Endodermal cell (in vitro differentiated cells): ENCODE results near the gene AQP12A. TPM values are rescaled to one million over a fixed set of nuclear protein-coding genes. Genes with fewer than 3 reads are reported as not detected.

Experiments used
- DNase-seq: peaks from one replicate; pipeline ENCODE4 v3.0.0-alpha.2; 2017
- H3K27ac ChIP-seq: 2 replicates; pipeline ENCODE4 v1.5.1; 2013; ENCODE audit warnings: mild to moderate bottlenecking, low read depth, low read length, moderate library complexity
- H3K27me3 ChIP-seq: 2 replicates; pipeline ENCODE4 v1.6.1; 2013; ENCODE audit warnings: mild to moderate bottlenecking, low read length, moderate library complexity; ENCODE audit not compliant: insufficient read depth, control insufficient read depth, poor library complexity, severe bottlenecking
- H3K36me3 ChIP-seq: 2 replicates; pipeline ENCODE4 v1.7.0; 2013; ENCODE audit warnings: mild to moderate bottlenecking, low read length, moderate library complexity; ENCODE audit not compliant: control insufficient read depth, insufficient read depth
- H3K4me1 ChIP-seq: one replicate; pipeline ENCODE4 v1.7.0; 2013; ENCODE audit warnings: low read length; ENCODE audit not compliant: control insufficient read depth, insufficient read depth
- H3K4me3 ChIP-seq: 2 replicates; pipeline ENCODE4 v1.5.1; 2013; ENCODE audit warnings: mild to moderate bottlenecking, low read length, moderate library complexity
- H3K9ac ChIP-seq: 2 replicates; pipeline ENCODE4 v1.6.1; 2013; ENCODE audit warnings: mild to moderate bottlenecking, low read length, moderate library complexity; ENCODE audit not compliant: poor library complexity, severe bottlenecking; ENCODE audit errors: extremely low read depth
- H3K9me3 ChIP-seq: 2 replicates; pipeline ENCODE4 v1.6.1; 2013; ENCODE audit warnings: mild to moderate bottlenecking, low read length, moderate library complexity; ENCODE audit not compliant: control insufficient read depth
- H3K27ac Mint-ChIP-seq: 2 replicates; pipeline ENCODE4 v1.8.0; 2020; ENCODE audit warnings: mixed read lengths
- H3K27me3 Mint-ChIP-seq: 2 replicates; pipeline ENCODE4 v1.8.0; 2021; ENCODE audit warnings: mild to moderate bottlenecking, mixed read lengths; ENCODE audit not compliant: insufficient read depth
- H3K36me3 Mint-ChIP-seq: 2 replicates; pipeline ENCODE4 v1.8.0; 2020; ENCODE audit warnings: low read depth, mixed read lengths
- H3K4me1 Mint-ChIP-seq: 2 replicates; pipeline ENCODE4 v1.8.0; 2020; ENCODE audit warnings: mixed read lengths
- H3K4me3 Mint-ChIP-seq: 2 replicates; pipeline ENCODE4 v1.8.0; 2020; ENCODE audit warnings: mild to moderate bottlenecking, moderate library complexity, mixed read lengths
- H3K9me3 Mint-ChIP-seq: 2 replicates; pipeline ENCODE4 v1.8.0; 2020; ENCODE audit warnings: mild to moderate bottlenecking, mixed read lengths
- CTCF ChIP-seq: fragments of 200-600 bp; sonication (generic); conservative IDR thresholded peaks from 2 replicates; pipeline ENCODE4 v1.5.0; 2021; ENCODE audit warnings: antibody characterized with exemption, mild to moderate bottlenecking
- WGBS, 2 experiments: methylation state at CpG; one replicate each; pipeline versions ENCODE4 v1.1.5 to v1.1.7; 2013; ENCODE audit warnings: missing lambda C conversion rate in 2 of 2, mixed read lengths in 1 of 2; ENCODE audit not compliant: insufficient coverage in 1 of 2, insufficient read length in 1 of 2; 5-methylcytosine and 5-hydroxymethylcytosine counted together
- total RNA-seq, 2 donors: library from RNA; stranded (reverse); fragmentation: NEBNext Ultra II Directional in 1 of 2; extraction: Animal tissue kit (Norgen Biotek cat#: 25700) in 1 of 2; gene quantifications; 2 replicates in 1 of 2; 3 replicates in 1 of 2; pipeline ENCODE4 v1.2.1, GENCODE V29; 2021

The AQP12A gene
- total RNA-seq, 2 donors from 2014 or later, result not detected

- no peak for DNase-seq
- no peak overlapping the region for H3K27ac ChIP-seq
- H3K27me3 ChIP-seq, result no peaks in the 10 kb centered on the region
- WGBS, 2 experiments, result 92% methylated on average over 5 of the region's 5 CpGs
- Mint-ChIP-seq H3K27me3 (no peaks in the 10 kb centered on the region), H3K9me3 (no peaks in the 10 kb centered on the region), H3K36me3 (no peaks in the 10 kb centered on the region), H3K27ac (no peak overlapping the region), H3K4me1 (no peaks in the 10 kb centered on the region), H3K4me3 (no peak overlapping the region)
- H3K9ac ChIP-seq, result no peak overlapping the region
- H3K9me3 ChIP-seq, result no peaks in the 10 kb centered on the region
- H3K4me1 ChIP-seq, result no peaks in the 10 kb centered on the region
- no peak overlapping the region for H3K4me3 ChIP-seq
- no peak for TF ChIP-seq CTCF
- H3K36me3 ChIP-seq, result no peaks in the 10 kb centered on the region
These were observed 40.5 kb downstream of the AQP12A start for GRCh38 chr2:240732184-240732583.

DNA sequence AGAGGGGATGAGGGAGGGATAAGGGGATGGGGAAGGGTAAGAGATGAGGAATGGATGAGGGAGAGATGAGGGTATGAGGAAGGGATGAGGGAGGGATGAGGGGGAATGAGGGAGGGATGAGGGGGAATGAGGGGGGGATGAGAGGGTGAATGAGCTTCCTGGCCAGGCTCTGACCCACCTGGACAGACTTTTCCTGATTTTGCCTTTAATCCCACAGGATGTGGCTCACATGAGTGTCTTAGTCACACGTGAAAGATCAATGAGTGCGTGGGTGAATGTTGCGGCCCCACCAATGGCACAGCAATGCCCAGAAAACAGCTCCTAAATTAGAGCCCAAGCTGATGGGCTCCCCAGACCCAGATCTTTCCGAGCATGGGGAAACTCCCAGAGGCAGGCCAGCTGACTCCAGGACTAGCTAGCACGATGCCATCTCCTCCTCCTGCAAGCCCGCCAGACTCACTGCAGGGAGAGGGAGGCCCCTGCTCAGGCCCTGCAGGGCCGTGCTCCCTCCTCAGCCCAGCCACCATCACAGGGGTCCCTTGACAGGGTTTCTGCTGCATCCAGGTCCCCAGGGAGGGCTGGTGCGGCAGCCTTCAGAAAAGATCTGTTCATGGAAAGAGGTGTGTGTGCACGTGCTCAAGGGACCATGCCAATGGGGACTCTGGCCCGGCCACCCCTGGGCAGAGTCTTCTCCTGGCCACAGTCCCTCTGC lies 41.4 kb downstream of the AQP12A start:
- WGBS, 2 experiments, result 92 to 93% methylated on average over 9 to 10 of the region's 10 CpGs
- H3K4me1 ChIP-seq, result no peaks in the 10 kb centered on the region
- H3K36me3 Mint-ChIP-seq, result no peaks in the 10 kb centered on the region

DNA sequence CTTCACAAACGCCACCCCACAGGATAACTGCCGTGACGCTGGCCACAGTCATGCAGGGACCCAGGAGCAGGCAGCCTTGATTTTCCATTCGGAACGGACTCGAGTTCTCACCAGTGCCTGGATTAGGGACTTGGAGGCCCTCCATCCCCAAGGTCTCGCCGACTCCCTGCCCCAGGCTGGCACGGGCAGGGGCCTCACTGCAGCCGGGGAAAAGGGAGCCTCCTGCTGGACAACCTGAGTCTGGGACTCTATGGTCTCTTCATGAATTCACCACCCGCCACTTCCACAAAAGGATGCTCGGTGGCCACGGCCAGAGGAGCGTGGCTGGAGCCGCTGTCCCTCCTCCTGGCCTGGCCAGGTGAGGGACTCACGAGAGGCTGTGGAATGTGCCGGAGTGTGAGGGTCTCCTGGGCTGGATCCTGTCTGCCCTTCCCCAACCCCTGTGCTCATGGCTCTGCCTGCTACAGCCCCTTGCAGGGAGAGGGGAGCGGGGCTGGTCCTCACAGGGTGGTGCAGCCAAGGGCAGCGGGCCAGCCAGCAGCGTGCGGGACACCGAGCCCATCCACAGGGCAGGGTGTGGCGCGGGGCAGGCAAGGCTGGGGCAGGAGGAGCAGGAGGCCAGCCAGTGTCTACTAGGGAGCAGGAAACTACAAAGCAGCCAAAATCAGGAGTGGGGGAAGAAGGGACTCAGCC lies 42.3 kb downstream of the AQP12A start:
- no peak overlapping the region for H3K27ac ChIP-seq
- DNase-seq, result no peak
- TF ChIP-seq CTCF, result peak; percentile 63
- no peak overlapping the region for H3K9ac ChIP-seq
- no peaks in the 10 kb centered on the region for H3K4me1 ChIP-seq
- no peaks in the 10 kb centered on the region for H3K9me3 ChIP-seq
- no peaks in the 10 kb centered on the region for H3K36me3 ChIP-seq
- no peaks in the 10 kb centered on the region for H3K36me3 Mint-ChIP-seq
- no peaks in the 10 kb centered on the region for H3K4me1 Mint-ChIP-seq
- no peak overlapping the region for H3K4me3 Mint-ChIP-seq
- H3K27me3 ChIP-seq, result no peaks in the 10 kb centered on the region
- H3K27ac Mint-ChIP-seq, result peak overlapping the region; percentile 39
- H3K4me3 ChIP-seq, result no peak overlapping the region
- 92 to 93% methylated on average over 19 to 24 of the region's 24 CpGs for WGBS, 2 experiments
- H3K27me3 Mint-ChIP-seq, result no peaks in the 10 kb centered on the region
- no peaks in the 10 kb centered on the region for H3K9me3 Mint-ChIP-seq

More for the DNA sequence above, 41.4 kb downstream of the AQP12A start:
- no peaks in the 10 kb centered on the region for H3K36me3 ChIP-seq
- no peak overlapping the region for H3K27ac ChIP-seq
- no peak overlapping the region for H3K4me3 ChIP-seq
- H3K27ac Mint-ChIP-seq, result no peak overlapping the region
- no peaks in the 10 kb centered on the region for H3K9me3 Mint-ChIP-seq
- H3K9ac ChIP-seq, result no peak overlapping the region
- TF ChIP-seq CTCF, result no peak
- H3K9me3 ChIP-seq, result no peaks in the 10 kb centered on the region
- no peak overlapping the region for H3K4me3 Mint-ChIP-seq
- no peaks in the 10 kb centered on the region for H3K4me1 Mint-ChIP-seq
- H3K27me3 ChIP-seq, result no peaks in the 10 kb centered on the region
- DNase-seq, result no peak
- no peaks in the 10 kb centered on the region for H3K27me3 Mint-ChIP-seq
